DOHH2 (cell line): ENCODE data around the gene JAK3.

ENCODE experiments used
- H3F3A ChIP-seq: fragments of 200-600 bp; sonication (generic), shearing (Covaris generic); 2 replicates; pipeline ENCODE4 v1.6.0; 2016; ENCODE audit warnings: antibody characterized with exemption, mild to moderate bottlenecking; ENCODE audit not compliant: control insufficient read depth, insufficient read depth
- H3K27ac ChIP-seq: fragments of 200-600 bp; sonication (generic); 2 replicates; pipeline ENCODE4 v1.5.1; 2014; ENCODE audit warnings: low read depth, mild to moderate bottlenecking, low read length, moderate library complexity
- H3K27me3 ChIP-seq: fragments of 200-600 bp; sonication (generic); 2 replicates; pipeline ENCODE4 v1.6.1; 2014; ENCODE audit warnings: mild to moderate bottlenecking, low read length, mixed read lengths; ENCODE audit not compliant: control insufficient read depth
- H3K36me3 ChIP-seq: fragments of 200-600 bp; sonication (generic); 2 replicates; pipeline ENCODE4 v1.6.1; 2014; ENCODE audit warnings: mild to moderate bottlenecking, low read length, moderate library complexity, mixed read lengths; ENCODE audit not compliant: control insufficient read depth
- H3K4me1 ChIP-seq: fragments of 200-600 bp; sonication (generic); 2 replicates; pipeline ENCODE4 v1.6.1; 2014; ENCODE audit warnings: mild to moderate bottlenecking, low read length, mixed read lengths; ENCODE audit not compliant: control insufficient read depth
- H3K4me2 ChIP-seq: fragments of 200-600 bp; sonication (generic); 2 replicates; pipeline ENCODE4 v1.6.0; 2014; ENCODE audit warnings: mild to moderate bottlenecking, low read length, moderate library complexity
- H3K4me3 ChIP-seq: fragments of 200-600 bp; sonication (generic); 2 replicates; pipeline ENCODE4 v1.5.1; 2014; ENCODE audit warnings: mild to moderate bottlenecking, low read length, mixed read lengths
- H3K79me2 ChIP-seq: fragments of 200-600 bp; sonication (generic); 2 replicates; pipeline ENCODE4 v1.6.1; 2014; ENCODE audit warnings: mild to moderate bottlenecking, low read length, mixed read lengths; ENCODE audit not compliant: control insufficient read depth
- H3K9me2 ChIP-seq: fragments of 200-600 bp; sonication (generic); replicated peaks from 2 replicates; pipeline ENCODE4 v1.6.1; 2014; ENCODE audit warnings: mild to moderate bottlenecking, low read length, mixed read lengths; ENCODE audit not compliant: control insufficient read depth
- H3K9me3 ChIP-seq: fragments of 200-600 bp; sonication (generic); 2 replicates; pipeline ENCODE4 v1.6.1; 2014; ENCODE audit warnings: antibody characterized with exemption, low read length, mixed read lengths; ENCODE audit not compliant: control insufficient read depth, insufficient read depth
- H4K20me1 ChIP-seq: fragments of 200-600 bp; sonication (generic); 2 replicates; pipeline ENCODE4 v1.6.0; 2014; ENCODE audit warnings: low read depth, mild to moderate bottlenecking, antibody characterized with exemption, low read length, moderate library complexity; ENCODE audit not compliant: control insufficient read depth, insufficient read depth
- EZH2phosphoT487 ChIP-seq: fragments of 200-600 bp; sonication (generic); IDR thresholded peaks from 2 replicates; pipeline ENCODE4 v1.6.1; 2017; ENCODE audit warnings: borderline replicate concordance, mild to moderate bottlenecking, antibody characterized with exemption, low read length, moderate library complexity, mixed read lengths
- TF ChIP-seq, protein P1 (sequence below): fragments of 200-600 bp; sonication (generic); IDR thresholded peaks from one replicate; pipeline ENCODE4 v1.5.1; 2014; ENCODE audit warnings: antibody characterized with exemption, mild to moderate bottlenecking, low read depth, low read length; ENCODE audit not compliant: poor library complexity, severe bottlenecking

JAK3 gene

DNA sequence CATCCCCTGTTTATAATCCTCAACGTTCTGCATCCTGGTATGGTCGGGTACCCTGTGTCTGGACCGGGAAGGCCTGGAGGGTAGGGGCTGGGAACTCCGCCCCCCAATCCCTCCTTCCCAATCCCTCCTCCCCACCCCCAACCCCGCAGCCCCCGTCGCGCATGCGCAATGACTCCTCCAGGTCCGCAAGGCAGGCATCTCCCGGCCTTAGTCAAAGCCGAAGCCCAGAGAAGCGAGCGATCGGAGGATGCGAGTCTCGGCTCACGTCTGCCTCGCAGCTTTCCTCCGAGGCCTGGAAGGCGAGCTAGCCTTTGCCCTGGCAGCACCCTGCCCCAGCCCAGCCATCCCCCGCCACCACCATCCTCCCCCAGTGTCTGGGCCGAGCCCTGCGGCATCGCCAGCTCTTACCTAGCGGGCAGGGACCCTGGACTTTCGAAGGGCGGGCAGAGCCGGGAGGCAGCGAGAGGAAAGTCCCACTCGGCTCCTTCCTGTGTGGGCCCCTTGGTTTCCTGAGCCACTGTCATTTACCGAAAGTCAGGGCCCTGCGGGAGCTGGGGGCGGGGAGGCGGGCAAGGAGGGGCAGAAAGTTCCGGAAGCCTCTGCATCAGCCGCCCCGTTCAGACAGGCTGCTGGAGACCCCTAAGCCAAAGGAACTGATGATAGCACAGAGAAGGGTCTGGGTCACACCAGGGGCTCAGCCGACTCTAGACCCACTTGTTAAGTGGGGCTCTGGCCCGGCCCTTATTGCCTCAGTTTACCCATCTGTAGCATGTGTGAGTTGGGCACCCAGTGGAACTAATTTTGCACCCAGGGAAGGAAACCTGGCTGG lies at the start of gene JAK3:
Gene JAK3, minus strand, starts transcription at position 445 of the 829 bp plus-strand sequence. CDS start 3,565 bp downstream, outside the sequence.
- H3K4me1 ChIP-seq, result peaks cover 35% of the 10 kb centered on the region
- H3K79me2 ChIP-seq, result no peaks in the 10 kb centered on the region
- peak within 1 kb of the TSS; percentile 84 for H3K4me3 ChIP-seq
- H3K27me3 ChIP-seq, result no peaks in the 10 kb centered on the region
- H3F3A ChIP-seq, result peaks cover 11% of the 10 kb centered on the region; the same call in 1 of the 2 replicates
- no peaks in the 10 kb centered on the region for H4K20me1 ChIP-seq
- H3K4me2 ChIP-seq, result peak within 1 kb of the TSS; percentile 97
- no peaks in the 10 kb centered on the region for H3K9me3 ChIP-seq
- H3K27ac ChIP-seq, result peak within 1 kb of the TSS; percentile 67
- H3K9me2 ChIP-seq, result no peaks in the 10 kb centered on the region
- no peak for TF ChIP-seq EZH2phosphoT487
- TF ChIP-seq, protein P1, sequence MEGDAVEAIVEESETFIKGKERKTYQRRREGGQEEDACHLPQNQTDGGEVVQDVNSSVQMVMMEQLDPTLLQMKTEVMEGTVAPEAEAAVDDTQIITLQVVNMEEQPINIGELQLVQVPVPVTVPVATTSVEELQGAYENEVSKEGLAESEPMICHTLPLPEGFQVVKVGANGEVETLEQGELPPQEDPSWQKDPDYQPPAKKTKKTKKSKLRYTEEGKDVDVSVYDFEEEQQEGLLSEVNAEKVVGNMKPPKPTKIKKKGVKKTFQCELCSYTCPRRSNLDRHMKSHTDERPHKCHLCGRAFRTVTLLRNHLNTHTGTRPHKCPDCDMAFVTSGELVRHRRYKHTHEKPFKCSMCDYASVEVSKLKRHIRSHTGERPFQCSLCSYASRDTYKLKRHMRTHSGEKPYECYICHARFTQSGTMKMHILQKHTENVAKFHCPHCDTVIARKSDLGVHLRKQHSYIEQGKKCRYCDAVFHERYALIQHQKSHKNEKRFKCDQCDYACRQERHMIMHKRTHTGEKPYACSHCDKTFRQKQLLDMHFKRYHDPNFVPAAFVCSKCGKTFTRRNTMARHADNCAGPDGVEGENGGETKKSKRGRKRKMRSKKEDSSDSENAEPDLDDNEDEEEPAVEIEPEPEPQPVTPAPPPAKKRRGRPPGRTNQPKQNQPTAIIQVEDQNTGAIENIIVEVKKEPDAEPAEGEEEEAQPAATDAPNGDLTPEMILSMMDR, result no peak
- H3K36me3 ChIP-seq, result no peaks in the 10 kb centered on the region

DNA sequence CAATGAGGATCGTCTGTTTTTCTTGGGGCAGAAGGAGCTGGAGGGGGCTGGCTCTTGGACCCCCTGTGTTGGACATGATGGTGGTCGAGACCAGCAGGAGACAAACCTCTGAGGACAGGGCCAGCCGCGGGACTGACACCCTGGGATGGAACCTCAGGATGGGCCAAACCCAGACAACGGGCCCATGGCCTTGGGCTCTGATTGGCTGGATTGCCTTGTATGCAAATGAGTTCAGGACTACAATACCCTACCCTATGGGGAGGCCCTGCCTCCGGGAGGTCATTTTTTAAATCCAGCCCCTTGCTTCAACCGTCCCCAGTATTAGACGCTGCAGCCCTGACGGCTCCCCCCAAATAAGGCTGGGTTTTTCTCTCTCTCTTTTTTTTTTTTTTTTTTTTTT lies 46.0 kb upstream of the JAK3 start:
- TF ChIP-seq, protein P1, result no peak
- no peak for TF ChIP-seq EZH2phosphoT487
- H3K27me3 ChIP-seq, result no peaks in the 10 kb centered on the region

DNA sequence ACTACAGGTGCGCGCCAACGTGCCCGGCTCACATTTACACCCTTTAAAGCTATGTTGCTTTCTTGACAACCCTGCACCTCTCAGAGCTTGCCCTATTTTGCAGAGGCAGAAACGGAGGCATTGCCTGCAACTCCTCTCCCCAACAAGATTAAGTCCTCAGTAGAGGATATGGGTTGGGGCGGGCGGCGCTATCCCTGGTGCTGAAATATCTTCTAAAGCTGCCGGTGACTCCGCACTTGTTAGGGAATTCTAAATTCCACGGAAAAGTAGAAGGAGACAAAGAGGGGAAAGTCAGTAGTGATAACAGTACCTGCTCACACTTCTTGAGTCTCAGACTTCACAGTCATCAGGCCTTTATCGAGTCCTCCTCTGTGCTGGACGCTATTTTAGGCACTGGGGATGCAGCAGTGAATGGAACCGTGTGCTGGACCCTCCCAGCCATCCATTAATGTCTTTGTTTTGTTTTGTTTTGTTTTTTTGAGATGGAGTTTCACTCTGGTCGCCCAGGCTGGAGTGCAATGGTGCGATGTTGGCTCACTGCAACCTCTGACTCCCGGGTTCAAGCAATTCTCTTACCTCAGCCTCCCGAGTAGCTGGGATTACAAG lies 41.9 kb upstream of the JAK3 start:
- Histone ChIP-seq H3K4me3 (no peak overlapping the region), H3K9me2 (no peaks in the 10 kb centered on the region), H4K20me1 (no peaks in the 10 kb centered on the region), H3K79me2 (no peaks in the 10 kb centered on the region), H3K36me3 (no peaks in the 10 kb centered on the region), H3K27me3 (no peaks in the 10 kb centered on the region), H3K4me2 (no peak overlapping the region), H3K4me1 (peaks cover 1% of the 10 kb centered on the region), H3F3A (0 out of 2 replicates have a peak, but pooled peaks cover 2% of the 10 kb centered on the region), H3K27ac (no peak overlapping the region), H3K9me3 (no peaks in the 10 kb centered on the region)
- TF ChIP-seq, protein P1, result no peak
- TF ChIP-seq EZH2phosphoT487, result no peak

More for the DNA sequence above, 46.0 kb upstream of the JAK3 start:
- no peaks in the 10 kb centered on the region for H3K9me3 ChIP-seq
- H3K9me2 ChIP-seq, result no peaks in the 10 kb centered on the region
- H3K4me3 ChIP-seq, result no peak overlapping the region
- H3K79me2 ChIP-seq, result no peaks in the 10 kb centered on the region
- H3K36me3 ChIP-seq, result no peaks in the 10 kb centered on the region
- no peaks in the 10 kb centered on the region for H3F3A ChIP-seq
- H4K20me1 ChIP-seq, result no peaks in the 10 kb centered on the region
- H3K27ac ChIP-seq, result no peak overlapping the region
- H3K4me2 ChIP-seq, result no peak overlapping the region
- H3K4me1 ChIP-seq, result no peaks in the 10 kb centered on the region
